T-helper 2 cell treated with Interferon-gamma antibody and Interleukin-4, amounts not matched to agents 5 μg/mL and 100 μg/mL, for 36 hours (primary cell): ENCODE measurements around the gene HOXC12.

ENCODE experiments used
- DNase-seq: peaks from one replicate; pipeline ENCODE4 v3.0.0; 2021; ENCODE audit warnings: low spot score
- H3K27ac Mint-ChIP-seq: one replicate; pipeline ENCODE4 v1.8.0; 2021; ENCODE audit warnings: mild to moderate bottlenecking, mixed read lengths
- H3K27me3 Mint-ChIP-seq: one replicate; pipeline ENCODE4 v1.8.0; 2021; ENCODE audit warnings: low read depth, mixed read lengths
- H3K36me3 Mint-ChIP-seq: one replicate; pipeline ENCODE4 v1.8.0; 2021; ENCODE audit warnings: low read depth, mixed read lengths
- H3K4me1 Mint-ChIP-seq: one replicate; pipeline ENCODE4 v1.8.0; 2021; ENCODE audit warnings: low read depth, mixed read lengths
- H3K4me3 Mint-ChIP-seq: one replicate; pipeline ENCODE4 v1.8.0; 2022; ENCODE audit warnings: mild to moderate bottlenecking, moderate library complexity, mixed read lengths
- H3K9me3 Mint-ChIP-seq: one replicate; pipeline ENCODE4 v1.8.0; 2021; ENCODE audit warnings: mixed read lengths

Gene HOXC12

DNA sequence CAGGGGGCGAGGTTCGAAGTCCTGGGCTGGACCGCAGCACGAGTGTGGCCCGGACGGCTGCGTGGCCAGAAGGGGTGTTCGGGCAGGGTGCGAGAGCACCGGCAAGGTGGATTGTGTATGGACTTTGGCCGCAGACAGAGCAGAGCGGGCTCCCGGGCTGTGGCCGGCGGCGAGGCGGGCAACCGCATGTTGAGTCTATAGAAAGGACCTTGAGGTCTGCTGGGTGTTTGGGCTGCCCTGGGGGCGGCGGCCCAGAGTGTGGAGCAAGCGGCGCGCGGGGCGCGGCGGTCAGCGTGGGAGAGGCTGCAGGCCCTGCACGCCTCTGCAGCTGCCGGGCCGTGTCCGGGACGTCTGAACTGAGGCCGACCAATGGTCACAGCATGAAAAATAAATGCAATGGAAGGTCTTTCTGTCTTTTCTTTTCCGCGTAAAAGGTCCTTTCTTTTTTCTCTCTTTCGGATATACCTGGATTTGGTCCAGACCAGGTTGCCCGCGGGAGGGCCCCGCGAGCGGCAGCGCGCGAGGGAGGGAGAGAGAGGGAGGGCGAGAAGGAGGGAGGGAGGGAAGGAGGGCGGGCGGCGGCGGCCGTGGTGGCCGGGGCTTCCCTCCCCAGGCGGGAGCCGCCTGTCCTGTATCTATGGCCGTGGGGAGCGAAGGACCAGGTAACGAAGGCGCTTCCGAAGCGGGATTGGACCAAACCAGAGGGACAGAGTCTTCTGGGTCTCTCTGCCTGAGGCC, 39.7 kb downstream of the HOXC12 start:
- Mint-ChIP-seq H3K27ac (no peak overlapping the region), H3K4me3 (peak overlapping the region; percentile 26), H3K9me3 (no peaks in the 10 kb centered on the region), H3K36me3 (no peaks in the 10 kb centered on the region), H3K27me3 (peaks cover 92% of the 10 kb centered on the region), H3K4me1 (peaks cover 23% of the 10 kb centered on the region)
- no peak for DNase-seq

DNA sequence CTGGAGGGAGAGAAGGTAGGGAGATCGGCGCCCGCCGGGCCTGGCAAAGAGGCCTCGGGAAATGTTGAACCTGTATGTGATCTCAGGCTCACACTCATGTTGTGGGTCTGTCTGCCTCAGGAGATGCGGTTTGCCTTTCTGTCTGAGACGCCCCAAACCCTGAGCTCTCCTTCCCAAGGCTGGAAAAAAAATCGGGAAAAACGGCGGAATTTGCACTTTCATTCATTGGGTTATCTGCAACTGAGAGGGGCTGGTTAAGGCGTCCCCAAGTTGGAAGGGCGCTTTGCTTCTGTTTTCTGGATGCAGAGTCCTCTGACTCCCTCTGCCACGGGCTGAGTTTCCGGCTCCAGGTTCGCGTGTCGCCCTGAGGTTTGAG, 40.3 kb downstream of the HOXC12 start:
- Mint-ChIP-seq H3K36me3 (no peaks in the 10 kb centered on the region), H3K27ac (no peak overlapping the region)

DNA sequence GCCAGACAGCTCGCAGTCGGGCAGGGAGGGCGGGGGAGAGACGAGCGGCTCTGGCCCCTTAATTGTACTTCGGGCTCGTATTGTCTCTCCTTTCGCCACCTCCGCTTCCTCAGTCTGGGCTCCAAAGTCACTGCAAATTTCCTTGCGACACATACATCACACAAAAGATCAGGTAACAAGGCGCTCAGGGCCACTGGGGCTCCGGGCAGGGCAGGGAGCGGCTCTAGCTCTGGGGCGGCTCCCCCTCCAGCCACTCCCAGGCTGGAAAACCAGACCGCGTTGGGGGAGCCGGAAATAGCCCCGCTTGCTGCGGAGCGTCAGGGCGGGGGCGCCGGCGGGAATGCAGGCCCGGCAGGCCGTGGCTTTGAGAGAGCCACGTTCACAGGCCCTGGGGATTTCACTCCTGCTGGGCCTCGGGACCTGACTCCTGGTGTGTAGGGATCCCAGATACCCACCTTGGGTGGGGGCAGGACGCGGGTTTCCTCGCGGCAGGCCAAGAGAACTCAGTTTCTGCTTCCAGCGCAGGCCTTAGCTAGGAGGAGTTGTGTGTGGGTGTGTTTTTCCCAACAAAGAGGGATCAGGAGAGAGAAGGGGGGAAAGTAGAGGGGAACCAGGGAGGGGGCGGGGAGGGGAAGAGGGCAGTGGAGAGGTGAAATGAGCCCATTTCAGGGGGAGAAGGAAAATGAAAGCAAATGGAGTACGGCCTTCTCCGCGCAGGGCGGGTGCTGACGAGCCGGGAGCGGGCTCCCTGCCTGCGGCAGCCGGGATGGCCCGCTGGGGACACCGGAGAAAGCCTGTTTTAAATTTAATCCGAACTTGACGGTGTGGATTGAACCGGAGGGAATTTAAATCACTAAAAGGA, 40.9 kb downstream of the HOXC12 start:
- Mint-ChIP-seq H3K9me3 (no peaks in the 10 kb centered on the region), H3K4me3 (peak overlapping the region; percentile 77), H3K4me1 (peaks cover 14% of the 10 kb centered on the region), H3K36me3 (no peaks in the 10 kb centered on the region), H3K27me3 (peaks cover 90% of the 10 kb centered on the region), H3K27ac (peak overlapping the region; percentile 31)
- DNase-seq, result no peak

More for the DNA sequence above, 40.3 kb downstream of the HOXC12 start:
- Mint-ChIP-seq H3K4me3 (peak overlapping the region; percentile 26), H3K4me1 (peaks cover 19% of the 10 kb centered on the region), H3K9me3 (no peaks in the 10 kb centered on the region), H3K27me3 (peaks cover 92% of the 10 kb centered on the region)
- no peak for DNase-seq

DNA sequence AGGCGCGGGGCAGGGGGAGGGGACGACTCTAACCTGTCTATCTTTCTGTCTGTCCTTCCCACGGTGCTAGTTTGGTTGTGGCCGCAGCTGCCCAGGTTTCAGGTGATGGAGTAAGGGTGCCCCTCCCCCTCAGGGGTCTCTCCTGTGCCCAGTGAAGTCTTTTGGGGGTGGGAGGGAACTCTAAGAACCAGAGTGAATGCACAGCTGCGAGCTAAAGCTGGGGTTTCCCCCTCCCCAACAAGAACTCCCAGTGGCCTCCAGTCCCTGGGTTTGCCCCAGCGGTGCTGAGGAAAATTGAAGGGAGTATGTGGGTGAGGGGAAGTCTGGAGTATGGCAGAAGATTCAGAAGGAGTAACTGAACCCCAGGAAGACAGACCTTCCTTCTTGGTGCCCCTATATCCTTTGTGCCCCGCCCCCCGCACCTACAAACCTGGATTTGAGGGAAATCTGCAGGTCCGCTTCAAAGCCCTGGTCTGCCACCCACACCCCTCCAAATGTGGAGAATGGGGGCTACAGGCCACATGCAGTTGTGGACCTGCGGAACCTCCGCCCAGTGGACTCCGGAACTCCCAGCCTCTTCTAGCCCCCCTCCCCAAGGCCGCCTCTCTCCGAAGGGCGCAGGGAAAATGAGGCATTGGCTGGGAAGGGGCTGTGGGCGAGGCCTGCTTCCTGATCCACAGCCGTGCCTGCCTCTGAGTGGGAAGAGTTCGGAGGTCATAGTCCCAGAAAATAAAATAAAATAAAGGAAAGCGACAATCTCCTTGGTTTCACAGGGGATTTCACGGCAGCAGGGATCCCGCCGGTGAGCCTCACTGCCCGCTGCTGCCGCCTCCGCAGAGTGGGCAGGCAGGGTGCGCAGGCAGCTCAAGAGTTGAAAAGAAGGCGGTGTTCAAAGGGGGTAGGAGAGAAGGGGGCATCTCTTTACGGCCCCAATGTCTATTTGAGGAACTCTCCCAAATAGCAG, 41.8 kb downstream of the HOXC12 start:
- H3K27ac Mint-ChIP-seq, result no peak overlapping the region
- H3K36me3 Mint-ChIP-seq, result no peaks in the 10 kb centered on the region
- H3K27me3 Mint-ChIP-seq, result peaks cover 92% of the 10 kb centered on the region
- H3K4me3 Mint-ChIP-seq, result peak overlapping the region; percentile 77
- DNase-seq, result no peak
- peaks cover 14% of the 10 kb centered on the region for H3K4me1 Mint-ChIP-seq
- no peaks in the 10 kb centered on the region for H3K9me3 Mint-ChIP-seq

DNA sequence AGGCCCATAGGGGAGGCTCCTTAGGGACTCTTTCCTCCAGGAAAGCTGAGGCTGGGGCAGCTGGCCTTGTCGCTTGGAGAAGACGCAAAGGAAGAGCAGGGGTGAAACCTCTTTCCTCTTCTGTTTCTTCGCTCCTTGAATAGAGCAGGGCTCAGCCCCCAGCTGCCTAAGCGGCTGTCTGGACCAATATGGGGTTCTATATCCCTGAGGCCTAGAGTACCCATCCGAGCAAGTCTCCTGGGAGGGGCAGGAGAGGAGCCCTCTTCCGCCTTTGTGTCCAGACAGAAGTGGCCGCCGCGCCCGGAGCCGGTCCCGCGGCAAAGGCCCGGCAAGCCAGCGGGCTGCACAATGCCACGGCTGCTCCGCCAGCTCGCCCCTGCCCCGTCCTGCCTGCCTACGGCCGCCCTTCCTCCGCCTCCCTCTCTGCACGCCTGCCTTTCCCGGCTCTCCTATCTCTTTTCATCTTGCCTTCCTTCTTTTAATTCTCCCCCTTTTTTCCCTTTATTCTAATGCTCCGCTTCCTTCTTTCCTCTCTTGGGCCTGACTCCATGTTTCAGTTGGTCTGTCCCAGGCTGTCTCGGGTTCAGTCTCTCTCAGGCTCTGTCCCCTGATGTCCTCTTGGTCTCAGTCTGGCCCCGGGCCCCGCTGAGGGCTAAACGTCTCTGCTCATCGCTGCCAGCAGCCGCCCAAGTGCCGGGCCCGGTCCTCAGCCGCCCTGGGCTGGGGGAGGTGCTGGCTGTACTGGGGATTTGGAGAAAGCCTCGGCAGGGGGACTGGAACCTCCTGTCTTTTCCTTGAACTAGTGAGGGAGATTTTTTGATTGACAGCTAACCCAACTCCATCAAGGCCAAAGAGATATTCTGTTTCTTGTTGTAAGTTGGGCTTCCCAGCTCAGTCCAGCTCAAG, 42.8 kb downstream of the HOXC12 start:
- no peak for DNase-seq
- no peaks in the 10 kb centered on the region for H3K36me3 Mint-ChIP-seq
- H3K27me3 Mint-ChIP-seq, result peaks cover 92% of the 10 kb centered on the region
- no peaks in the 10 kb centered on the region for H3K9me3 Mint-ChIP-seq
- H3K4me3 Mint-ChIP-seq, result no peak overlapping the region
- H3K27ac Mint-ChIP-seq, result peak overlapping the region; percentile 16
- peaks cover 14% of the 10 kb centered on the region for H3K4me1 Mint-ChIP-seq

DNA sequence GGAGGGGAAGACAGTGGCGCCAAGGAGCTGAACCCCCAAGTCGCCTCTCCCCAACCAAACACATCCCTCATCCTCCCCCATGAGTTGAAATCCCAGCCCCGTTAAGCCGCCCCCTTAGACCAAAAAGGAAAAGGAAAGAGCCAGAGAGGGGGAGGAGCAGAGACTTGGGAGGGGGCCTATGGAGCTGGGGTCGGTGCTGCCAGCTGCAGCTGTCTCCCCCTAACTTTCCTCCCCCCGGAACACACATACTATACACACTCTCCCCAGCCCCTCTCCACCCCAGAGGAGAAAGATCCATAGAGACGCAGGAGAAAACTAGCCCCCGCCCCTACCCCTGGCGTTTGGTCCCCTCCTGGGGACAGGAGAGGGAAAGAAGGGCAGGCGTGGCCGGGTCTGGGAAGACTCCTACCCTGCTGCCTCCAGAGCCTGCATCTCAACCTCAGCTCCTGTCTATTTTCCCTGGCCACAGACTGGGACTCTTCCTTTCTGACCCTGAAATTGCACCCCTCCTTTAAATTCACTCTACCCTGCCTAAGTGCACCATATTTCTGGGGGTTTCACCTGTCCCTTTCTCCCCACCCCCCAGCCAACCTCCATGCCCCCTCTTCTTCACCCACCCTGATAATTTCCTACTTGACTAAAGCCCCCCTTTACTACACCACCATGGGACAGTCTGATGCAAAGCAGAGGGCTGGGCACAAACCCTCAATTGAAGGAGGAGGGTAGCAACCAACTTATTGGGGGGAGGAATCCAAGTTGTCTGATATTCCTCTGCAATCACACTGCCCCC, 43.6 kb downstream of the HOXC12 start:
- Mint-ChIP-seq H3K27ac (no peak overlapping the region), H3K27me3 (peaks cover 92% of the 10 kb centered on the region), H3K36me3 (no peaks in the 10 kb centered on the region), H3K4me1 (peaks cover 15% of the 10 kb centered on the region), H3K4me3 (no peak overlapping the region), H3K9me3 (no peaks in the 10 kb centered on the region)
- DNase-seq, result no peak

DNA sequence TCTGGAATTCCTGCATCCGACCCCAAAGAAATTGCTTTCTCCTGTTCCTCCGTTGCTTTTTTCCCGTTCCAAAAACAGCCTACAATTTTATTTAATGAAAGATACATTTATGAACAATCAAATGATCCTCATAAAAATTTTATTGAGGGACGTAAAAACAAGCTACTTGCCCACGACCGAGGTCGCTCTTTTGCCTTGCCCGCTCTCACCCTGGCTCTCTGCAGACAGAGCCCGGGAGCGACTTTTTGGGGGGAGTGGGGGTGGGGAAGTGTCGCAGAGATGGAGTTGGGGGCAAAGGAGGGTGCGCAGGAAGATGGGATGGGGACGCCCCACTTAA, 44.2 kb downstream of the HOXC12 start:
- no peak for DNase-seq
- no peaks in the 10 kb centered on the region for H3K9me3 Mint-ChIP-seq
- H3K4me3 Mint-ChIP-seq, result no peak overlapping the region
- H3K4me1 Mint-ChIP-seq, result peaks cover 14% of the 10 kb centered on the region
- H3K27me3 Mint-ChIP-seq, result peaks cover 92% of the 10 kb centered on the region
- no peaks in the 10 kb centered on the region for H3K36me3 Mint-ChIP-seq
- H3K27ac Mint-ChIP-seq, result no peak overlapping the region

DNA sequence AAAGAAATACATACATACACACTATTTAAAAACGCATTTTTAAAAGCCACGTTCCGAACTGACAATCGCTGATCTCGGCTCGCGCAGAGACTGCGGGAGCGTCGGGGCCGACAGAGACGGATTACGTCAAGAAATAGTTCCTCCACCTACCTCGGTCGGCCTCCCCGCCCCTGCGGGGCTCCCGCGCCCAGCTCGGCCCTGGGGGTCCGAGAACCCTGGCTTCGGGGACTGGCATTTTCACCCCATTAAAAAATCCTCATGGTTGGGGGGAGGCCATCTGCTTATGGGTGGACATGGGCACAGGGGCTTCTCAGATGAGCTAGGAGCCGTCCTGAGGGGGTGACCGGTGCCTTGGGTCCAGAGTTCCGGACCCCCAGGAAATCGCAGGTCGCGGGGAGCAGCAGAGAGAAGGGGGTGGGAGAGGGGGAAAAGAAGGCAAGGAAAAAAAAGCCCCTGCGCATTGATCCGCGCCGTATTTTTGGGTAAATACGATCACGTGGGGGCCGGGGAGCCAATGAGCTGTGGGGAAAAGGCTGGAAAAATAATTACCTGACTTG, 44.9 kb downstream of the HOXC12 start:
- Mint-ChIP-seq H3K4me1 (peaks cover 11% of the 10 kb centered on the region), H3K9me3 (no peaks in the 10 kb centered on the region), H3K4me3 (peak overlapping the region; percentile 9), H3K27me3 (peaks cover 94% of the 10 kb centered on the region), H3K27ac (peak overlapping the region; percentile 55), H3K36me3 (no peaks in the 10 kb centered on the region)
- DNase-seq, result no peak

DNA sequence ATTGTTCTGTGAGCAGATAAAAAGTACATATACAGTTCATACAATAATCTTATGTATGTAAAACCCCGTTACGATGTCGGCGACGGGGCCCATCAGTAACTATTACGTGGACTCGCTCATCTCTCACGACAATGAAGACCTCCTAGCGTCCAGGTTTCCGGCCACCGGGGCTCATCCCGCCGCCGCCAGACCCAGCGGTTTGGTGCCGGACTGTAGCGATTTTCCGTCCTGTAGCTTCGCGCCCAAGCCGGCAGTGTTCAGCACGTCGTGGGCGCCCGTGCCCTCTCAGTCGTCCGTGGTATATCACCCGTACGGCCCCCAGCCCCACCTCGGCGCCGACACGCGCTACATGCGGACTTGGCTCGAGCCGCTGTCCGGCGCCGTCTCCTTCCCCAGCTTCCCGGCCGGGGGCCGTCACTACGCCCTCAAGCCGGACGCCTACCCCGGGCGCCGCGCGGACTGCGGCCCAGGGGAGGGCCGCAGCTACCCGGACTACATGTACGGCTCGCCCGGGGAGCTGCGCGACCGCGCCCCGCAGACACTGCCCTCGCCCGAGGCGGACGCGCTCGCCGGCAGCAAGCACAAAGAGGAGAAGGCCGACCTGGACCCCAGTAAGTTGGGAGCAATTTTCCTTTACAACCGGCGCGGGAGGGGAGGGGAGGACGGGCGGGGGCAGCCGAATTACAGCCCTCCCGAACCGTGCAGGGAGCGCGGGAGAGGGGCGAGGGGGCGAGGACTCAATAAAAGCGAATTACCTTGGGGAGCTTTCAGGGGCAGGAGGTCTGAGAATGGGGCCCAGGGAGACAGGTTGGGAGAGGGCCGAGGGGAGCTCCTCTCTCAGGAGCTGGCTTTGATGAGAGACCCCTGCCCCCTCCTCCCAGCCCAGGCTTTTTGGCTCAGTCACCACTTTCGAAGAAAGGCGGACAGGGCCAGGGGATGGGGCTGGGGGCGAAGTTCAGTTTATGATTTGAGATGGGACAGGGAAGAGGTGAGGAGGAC, 45.7 kb downstream of the HOXC12 start, which contains the start of gene HOXC9:
Gene HOXC9 (plus strand): TSS at position 46 of the 999 bp plus-strand sequence. CDS start 28 bp downstream, at position 74.
- peaks cover 95% of the 10 kb centered on the region for H3K27me3 Mint-ChIP-seq
- no peaks in the 10 kb centered on the region for H3K9me3 Mint-ChIP-seq
- peaks cover 13% of the 10 kb centered on the region for H3K4me1 Mint-ChIP-seq
- H3K27ac Mint-ChIP-seq, result peak within 1 kb of the TSS; percentile 55
- DNase-seq, result no peak
- peak within 1 kb of the TSS; percentile 9 for H3K4me3 Mint-ChIP-seq
- no peaks in the 10 kb centered on the region for H3K36me3 Mint-ChIP-seq

DNA sequence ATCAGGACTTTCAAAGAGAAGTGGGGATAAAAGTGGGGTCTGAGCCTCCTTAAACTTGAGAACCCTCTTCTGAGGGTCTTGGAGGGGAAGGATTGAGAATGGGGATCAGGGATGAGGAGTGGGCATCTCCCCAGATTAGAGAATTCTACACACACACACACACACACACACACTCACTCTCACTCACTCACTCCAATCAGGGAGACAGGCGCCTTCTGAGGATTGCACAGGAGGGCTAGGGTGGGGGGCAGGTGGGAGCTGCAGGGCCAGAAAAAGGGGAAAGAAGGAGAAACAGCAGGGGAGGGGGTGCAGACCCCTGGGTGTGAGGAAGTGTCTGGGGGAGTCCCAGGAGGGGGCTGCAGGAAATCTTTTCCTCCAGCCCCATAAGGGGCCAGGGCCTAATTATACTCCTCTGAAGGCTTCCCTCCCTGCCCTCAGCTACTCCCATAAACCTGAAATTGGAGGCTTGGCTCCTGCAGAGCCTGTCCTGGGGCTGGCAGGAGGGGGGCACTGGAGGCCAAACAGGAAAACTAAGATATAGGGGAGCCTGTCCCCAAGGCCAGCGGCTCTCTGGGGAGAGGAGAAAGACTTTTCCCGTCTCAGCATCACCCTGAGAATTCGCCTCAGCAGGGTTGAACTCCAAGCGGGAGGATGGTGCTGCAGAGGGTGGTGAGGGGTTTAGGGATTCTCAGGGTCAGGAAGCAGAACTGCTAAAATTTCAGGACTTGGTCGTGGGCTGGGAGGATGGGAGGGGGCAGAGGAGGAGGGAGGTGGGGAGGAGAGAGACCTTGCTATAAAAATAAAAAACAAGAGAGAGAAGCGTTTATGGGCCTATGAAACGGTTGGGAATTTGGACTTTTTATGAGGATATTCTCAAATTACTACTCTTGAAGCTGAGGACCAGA, 46.8 kb downstream of the HOXC12 start:
- no peak overlapping the region for H3K27ac Mint-ChIP-seq
- no peaks in the 10 kb centered on the region for H3K36me3 Mint-ChIP-seq
- no peak overlapping the region for H3K4me3 Mint-ChIP-seq
- peaks cover 17% of the 10 kb centered on the region for H3K4me1 Mint-ChIP-seq
- H3K9me3 Mint-ChIP-seq, result no peaks in the 10 kb centered on the region
- no peak for DNase-seq
- H3K27me3 Mint-ChIP-seq, result peaks cover 96% of the 10 kb centered on the region
